Natural killer cell (primary cell): ENCODE data around the gene PLSCR3. TPM values are rescaled to one million over a fixed set of nuclear protein-coding genes. Genes with fewer than 3 reads are reported as not detected.

ENCODE experiments used
- ATAC-seq, 3 donors: fragments of 150-1000 bp in 2 of 3; fragments of 200-7000 bp in 1 of 3; cut with Tn5 transposase; 1 replicate in 1 of 3; 2 replicates in 2 of 3; pipeline ENCODE4 v1.10.0; 2021; ENCODE audit warnings: mild to moderate bottlenecking in 2 of 3, moderate library complexity in 2 of 3
- DNase-seq, 2 donors: peaks; one replicate each; pipeline versions ENCODE4 v3.0.0 to v3.0.0-alpha.2; 2013 to 2021; ENCODE audit warnings: mixed read lengths in 1 of 2
- H3K27ac ChIP-seq: one replicate; pipeline ENCODE4 v1.5.1; 2013; ENCODE audit warnings: mild to moderate bottlenecking, low read length
- H3K27me3 ChIP-seq: one replicate; pipeline ENCODE4 v1.6.1; 2013; ENCODE audit warnings: low read length; ENCODE audit not compliant: control insufficient read depth, insufficient read depth
- H3K36me3 ChIP-seq: one replicate; pipeline ENCODE4 v1.6.1; 2013; ENCODE audit warnings: low read length; ENCODE audit not compliant: control insufficient read depth, insufficient read depth
- H3K4me1 ChIP-seq: one replicate; pipeline ENCODE4 v1.6.1; 2013; ENCODE audit warnings: low read length; ENCODE audit not compliant: control insufficient read depth, insufficient read depth
- H3K4me3 ChIP-seq: one replicate; pipeline ENCODE4 v1.5.1; 2013; ENCODE audit warnings: low read length
- H3K9me3 ChIP-seq: one replicate; pipeline ENCODE4 v1.6.1; 2013; ENCODE audit warnings: low read length; ENCODE audit not compliant: control insufficient read depth, insufficient read depth
- H3K27ac Mint-ChIP-seq, 2 donors: one replicate each; pipeline ENCODE4 v1.8.0; 2022; ENCODE audit warnings: mild to moderate bottlenecking in 2 of 2, mixed read lengths in 2 of 2, moderate library complexity in 1 of 2
- H3K27me3 Mint-ChIP-seq, 2 donors: one replicate each; pipeline ENCODE4 v1.8.0; 2022; ENCODE audit warnings: low read depth in 2 of 2, mixed read lengths in 2 of 2
- H3K36me3 Mint-ChIP-seq: one replicate; pipeline ENCODE4 v1.8.0; 2022; ENCODE audit warnings: mixed read lengths
- H3K4me1 Mint-ChIP-seq, 2 donors: one replicate each; pipeline ENCODE4 v1.8.0; 2022; ENCODE audit warnings: mixed read lengths in 2 of 2
- H3K4me3 Mint-ChIP-seq: one replicate; pipeline ENCODE4 v1.8.0; 2022; ENCODE audit warnings: mild to moderate bottlenecking, moderate library complexity, mixed read lengths
- H3K9me3 Mint-ChIP-seq, 2 donors: one replicate each; pipeline ENCODE4 v1.8.0; 2022; ENCODE audit warnings: mixed read lengths in 2 of 2
- CTCF ChIP-seq: fragments of 200-600 bp; IDR thresholded peaks from one replicate; pipeline ENCODE4 v1.8.0; 2022; ENCODE audit warnings: antibody characterized with exemption
- WGBS: methylation state at CpG from one replicate; pipeline ENCODE4 v1.1.7; 2013; ENCODE audit warnings: missing lambda C conversion rate; ENCODE audit not compliant: insufficient coverage; 5-methylcytosine and 5-hydroxymethylcytosine counted together
- intact Hi-C: fragments of 100-400 bp; cut with micrococcal nuclease; formaldehyde crosslinking; loops from one replicate; pipeline ENCODE4 v1.14.2; 2022
- total RNA-seq, 4 donors: library from RNA; stranded (reverse); fragments of 120-200 nt in 1 of 4; gene quantifications; one replicate each; pipeline versions ENCODE4 v1.2.3 to v1.2.4, GENCODE V29; 2013 to 2022

The PLSCR3 gene
- total RNA-seq, 3 donors from 2014 or later (not counting 1 experiment from before 2014, with no cell fraction given), result 38.2 to 57.8 (median 47.0) TPM

GRCh38 chr17:7425316-7425715, 31.0 kb upstream of the PLSCR3 start, which contains the start of gene SPEM2:
Gene SPEM2, plus strand, starts transcription at chr17:7425616. Its CDS starts 73 bp downstream, at chr17:7425689.
- no peak for DNase-seq
- 82% methylated on average over 5 of the region's 7 CpGs for WGBS
- H3K9me3 ChIP-seq, result no peaks in the 10 kb centered on the region
- H3K27ac ChIP-seq, result no peak within 1 kb of the TSS
- H3K4me3 ChIP-seq, result no peak within 1 kb of the TSS
- H3K4me1 ChIP-seq, result no peaks in the 10 kb centered on the region
- H3K4me1 Mint-ChIP-seq, result no peaks in the 10 kb centered on the region
- TF ChIP-seq CTCF, result no peak
- no peaks in the 10 kb centered on the region for H3K27me3 ChIP-seq
- H3K27me3 Mint-ChIP-seq, result no peaks in the 10 kb centered on the region
- no peak within 1 kb of the TSS for H3K27ac Mint-ChIP-seq
- ATAC-seq, result no peak
- intact Hi-C loops, result no loop called here
- no peaks in the 10 kb centered on the region for H3K36me3 ChIP-seq
- no peak within 1 kb of the TSS for H3K4me3 Mint-ChIP-seq
- H3K36me3 Mint-ChIP-seq, result no peaks in the 10 kb centered on the region
- H3K9me3 Mint-ChIP-seq, result no peaks in the 10 kb centered on the region

- Mint-ChIP-seq H3K4me1 (no peaks in the 10 kb centered on the region), H3K27ac (no peak overlapping the region), H3K9me3 (no peaks in the 10 kb centered on the region), H3K36me3 (no peaks in the 10 kb centered on the region), H3K4me3 (no peak overlapping the region), H3K27me3 (no peaks in the 10 kb centered on the region)
- H3K4me3 ChIP-seq, result no peak overlapping the region
- ATAC-seq (no peak), DNase-seq (no peak)
- H3K36me3 ChIP-seq, result no peaks in the 10 kb centered on the region
- H3K9me3 ChIP-seq, result no peaks in the 10 kb centered on the region
- intact Hi-C loops, result no loop called here
- H3K27me3 ChIP-seq, result no peaks in the 10 kb centered on the region
- H3K27ac ChIP-seq, result no peak overlapping the region
- no peaks in the 10 kb centered on the region for H3K4me1 ChIP-seq
- WGBS, result 92% methylated on average over 4 of the region's 4 CpGs
- TF ChIP-seq CTCF, result no peak
Observed at GRCh38 chr17:7423679-7424078, 29.4 kb upstream of the PLSCR3 start.

- no peak overlapping the region for H3K4me3 Mint-ChIP-seq
- Histone ChIP-seq H3K4me3 (no peak overlapping the region), H3K27me3 (no peaks in the 10 kb centered on the region), H3K9me3 (no peaks in the 10 kb centered on the region), H3K4me1 (no peaks in the 10 kb centered on the region), H3K27ac (no peak overlapping the region), H3K36me3 (no peaks in the 10 kb centered on the region)
- H3K27ac Mint-ChIP-seq, result no peak overlapping the region
- ATAC-seq (no peak), DNase-seq (no peak)
- H3K27me3 Mint-ChIP-seq, result no peaks in the 10 kb centered on the region
- 94% methylated on average over 16 of the region's 16 CpGs for WGBS
- intact Hi-C loops, result no loop called here
- TF ChIP-seq CTCF, result no peak
- no peaks in the 10 kb centered on the region for H3K9me3 Mint-ChIP-seq
- no peaks in the 10 kb centered on the region for H3K36me3 Mint-ChIP-seq
- H3K4me1 Mint-ChIP-seq, result no peaks in the 10 kb centered on the region
Observed at GRCh38 chr17:7421186-7421585, 26.9 kb upstream of the PLSCR3 start.

- WGBS, result 88% methylated on average over 17 of the region's 17 CpGs
- intact Hi-C loops, result no loop called here
- Mint-ChIP-seq H3K9me3 (no peaks in the 10 kb centered on the region), H3K27me3 (no peaks in the 10 kb centered on the region), H3K27ac (no peak within 1 kb of the TSS), H3K4me1 (no peaks in the 10 kb centered on the region), H3K36me3 (no peaks in the 10 kb centered on the region), H3K4me3 (no peak within 1 kb of the TSS)
- Histone ChIP-seq H3K27me3 (no peaks in the 10 kb centered on the region), H3K36me3 (no peaks in the 10 kb centered on the region), H3K27ac (no peak within 1 kb of the TSS), H3K4me3 (no peak within 1 kb of the TSS), H3K9me3 (no peaks in the 10 kb centered on the region), H3K4me1 (no peaks in the 10 kb centered on the region)
- ATAC-seq (no peak), DNase-seq (no peak)
- no peak for TF ChIP-seq CTCF
Observed at GRCh38 chr17:7419819-7420610, 25.7 kb upstream of the PLSCR3 start, which contains the start of gene SPEM1. Gene SPEM1, plus strand, starts transcription at chr17:7420324. Its CDS starts 61 bp downstream, at chr17:7420385.
